ENCODE results near the gene HEY2.
A peak's percentile ranks its signal among the peaks of the same experiment; 100 is the strongest.

The HEY2 gene

GRCh38 chr6:125791820-125792165 lies 42.4 kb downstream of the HEY2 start:
- H3K4me3 ChIP-seq (ENCODE audit: low read length), result peak overlapping the region; percentile 79
- TF ChIP-seq CTCF (IDR thresholded peaks at IDR 0.05; ENCODE audit: insufficient read depth, low read depth, low read length, missing control alignments), result no peak
- DNase-seq (ENCODE audit: low read depth), result no peak

- H3K4me3 ChIP-seq (ENCODE audit: low read length), result no peak overlapping the region
- peak; percentile 72 for DNase-seq (ENCODE audit: low read depth)
- no peak for TF ChIP-seq CTCF (IDR thresholded peaks at IDR 0.05; ENCODE audit: insufficient read depth, low read depth, low read length, missing control alignments)
Observed at GRCh38 chr6:125792172-125792571, 42.7 kb downstream of the HEY2 start.

- H3K4me3 ChIP-seq (ENCODE audit: low read length), result no peak overlapping the region
- TF ChIP-seq CTCF (IDR thresholded peaks at IDR 0.05; ENCODE audit: insufficient read depth, low read depth, low read length, missing control alignments), result no peak
- DNase-seq (ENCODE audit: low read depth), result no peak
Observed at GRCh38 chr6:125792680-125793079, 43.2 kb downstream of the HEY2 start.

GRCh38 chr6:125793280-125793679 lies 43.8 kb downstream of the HEY2 start:
- TF ChIP-seq CTCF (IDR thresholded peaks at IDR 0.05; ENCODE audit: insufficient read depth, low read depth, low read length, missing control alignments), result no peak
- DNase-seq (ENCODE audit: low read depth), result no peak
- no peak overlapping the region for H3K4me3 ChIP-seq (ENCODE audit: low read length)

GRCh38 chr6:125793863-125794262 lies 44.4 kb downstream of the HEY2 start:
- TF ChIP-seq CTCF (IDR thresholded peaks at IDR 0.05; ENCODE audit: insufficient read depth, low read depth, low read length, missing control alignments), result no peak
- H3K4me3 ChIP-seq (ENCODE audit: low read length), result no peak overlapping the region
- no peak for DNase-seq (ENCODE audit: low read depth)

- no peak for TF ChIP-seq CTCF (IDR thresholded peaks at IDR 0.05; ENCODE audit: insufficient read depth, low read depth, low read length, missing control alignments)
- DNase-seq (ENCODE audit: low read depth), result peak; percentile 23
- H3K4me3 ChIP-seq (ENCODE audit: low read length), result no peak overlapping the region
Observed at GRCh38 chr6:125794342-125795137, 45.1 kb downstream of the HEY2 start.

GRCh38 chr6:125795301-125795700 lies 45.9 kb downstream of the HEY2 start:
- TF ChIP-seq CTCF (IDR thresholded peaks at IDR 0.05; ENCODE audit: insufficient read depth, low read depth, low read length, missing control alignments), result no peak
- DNase-seq (ENCODE audit: low read depth), result no peak
- H3K4me3 ChIP-seq (ENCODE audit: low read length), result no peak overlapping the region

Measured in epithelial cell of esophagus (primary cell).